ENCODE measurements around the gene TPT1. TPM values are rescaled to one million over a fixed set of nuclear protein-coding genes. Genes with fewer than 3 reads are reported as not detected.

TPT1 gene
- total RNA-seq, 2 donors from 2014 or later: 1,970 to 2,340 TPM

GRCh38 chr13:45340422-45341033 is 455 bp downstream of the TPT1 start:
- Histone ChIP-seq H3K4me3 (peak overlapping the region; percentile 97), H3K36me3 (peaks cover 46% of the 10 kb centered on the region), H3K27ac (peak overlapping the region; percentile 100), H3K9me3 (no peaks in the 10 kb centered on the region), H3K4me1 (ENCODE audit: control insufficient read depth in 1 of 2, low read depth in 2 of 2) (peaks cover 30 to 57% of the 10 kb centered on the region in 2 donors), H3K27me3 (replicated peaks; ENCODE audit: insufficient read depth) (no peaks in the 10 kb centered on the region)
- ATAC-seq (ENCODE audit: insufficient number of reproducible peaks, low FRiP score, low read depth) (peak; percentile 68), DNase-seq (ENCODE audit: low spot score) (peak; percentile 66)
- peak; percentile 66 for TF ChIP-seq CTCF (IDR thresholded peaks at IDR 0.05)

- TF ChIP-seq CTCF (IDR thresholded peaks at IDR 0.05): no peak
- ATAC-seq (ENCODE audit: insufficient number of reproducible peaks, low FRiP score, low read depth) (no peak), DNase-seq (ENCODE audit: low spot score) (no peak)
- peaks cover 48% of the 10 kb centered on the region for H3K36me3 ChIP-seq
- no peaks in the 10 kb centered on the region for H3K9me3 ChIP-seq
- peak overlapping the region; percentile 97 for H3K4me3 ChIP-seq
- peak overlapping the region; percentile 100 for H3K27ac ChIP-seq
- H3K4me1 ChIP-seq (ENCODE audit: control insufficient read depth in 1 of 2, low read depth in 2 of 2): peaks cover 36 to 64% of the 10 kb centered on the region in 2 donors
- no peaks in the 10 kb centered on the region for H3K27me3 ChIP-seq (replicated peaks; ENCODE audit: insufficient read depth)
These were observed 1.1 kb downstream of the TPT1 start for GRCh38 chr13:45339867-45340266.

- H3K27me3 ChIP-seq (replicated peaks; ENCODE audit: insufficient read depth): no peaks in the 10 kb centered on the region
These were observed 1.6 kb downstream of the TPT1 start for GRCh38 chr13:45339399-45339798.

GRCh38 chr13:45337803-45338202 is 3.2 kb downstream of the TPT1 start:
- Histone ChIP-seq H3K4me1 (ENCODE audit: control insufficient read depth in 1 of 2, low read depth in 2 of 2) (peaks cover 47 to 78% of the 10 kb centered on the region in 2 donors), H3K27ac (no peak overlapping the region), H3K4me3 (no peak overlapping the region), H3K9me3 (no peaks in the 10 kb centered on the region), H3K27me3 (replicated peaks; ENCODE audit: insufficient read depth) (no peaks in the 10 kb centered on the region), H3K36me3 (peaks cover 48% of the 10 kb centered on the region)
- DNase-seq (ENCODE audit: low spot score) (no peak), ATAC-seq (ENCODE audit: insufficient number of reproducible peaks, low FRiP score, low read depth) (no peak)
- TF ChIP-seq CTCF (IDR thresholded peaks at IDR 0.05): no peak

More at GRCh38 chr13:45339399-45339798, 1.6 kb downstream of the TPT1 start:
- no peak for TF ChIP-seq CTCF (IDR thresholded peaks at IDR 0.05)
- ATAC-seq (ENCODE audit: insufficient number of reproducible peaks, low FRiP score, low read depth) (no peak), DNase-seq (ENCODE audit: low spot score) (no peak)
- peak overlapping the region; percentile 97 for H3K4me3 ChIP-seq
- H3K4me1 ChIP-seq (ENCODE audit: control insufficient read depth in 1 of 2, low read depth in 2 of 2): peaks cover 39 to 69% of the 10 kb centered on the region in 2 donors
- H3K27ac ChIP-seq: peak overlapping the region; percentile 100
- peaks cover 48% of the 10 kb centered on the region for H3K36me3 ChIP-seq
- H3K9me3 ChIP-seq: no peaks in the 10 kb centered on the region

GRCh38 chr13:45337395-45337794 is 3.6 kb downstream of the TPT1 start:
- H3K36me3 ChIP-seq: peaks cover 48% of the 10 kb centered on the region
- no peak overlapping the region for H3K27ac ChIP-seq
- no peak for TF ChIP-seq CTCF (IDR thresholded peaks at IDR 0.05)
- DNase-seq (ENCODE audit: low spot score) (no peak), ATAC-seq (ENCODE audit: insufficient number of reproducible peaks, low FRiP score, low read depth) (no peak)
- H3K9me3 ChIP-seq: no peaks in the 10 kb centered on the region
- H3K4me3 ChIP-seq: no peak overlapping the region
- no peaks in the 10 kb centered on the region for H3K27me3 ChIP-seq (replicated peaks; ENCODE audit: insufficient read depth)
- peaks cover 52 to 78% of the 10 kb centered on the region in 2 donors for H3K4me1 ChIP-seq (ENCODE audit: control insufficient read depth in 1 of 2, low read depth in 2 of 2)

Data from thoracic aorta (tissue), 2 donors.